IMR-90 (cell line): Measurements from ENCODE around the gene CELSR1. TPM values are rescaled to one million over a fixed set of nuclear protein-coding genes. Genes with fewer than 3 reads are reported as not detected.

Experiments used
- ATAC-seq: fragments of 200-7000 bp; cut with Tn5 transposase; 2 replicates; pipeline ENCODE4 v1.9.1; 2020; ENCODE audit warnings: low read depth, mild to moderate bottlenecking, moderate library complexity
- BruUV-seq: library from RNA; stranded (reverse); fragments of 400-500 nt; replicated peaks from 2 replicates; lab custom pipeline; 2021; lab: Mats Ljungman, UMichigan
- CTCF ChIA-PET: fragments of 300-600 bp; formaldehyde crosslinking; extraction: SDS; loops from one replicate; lab custom pipeline; 2021; ENCODE audit warnings: antibody characterized with exemption; lab: Yijun Ruan, JAX
- POLR2A ChIA-PET: fragments of 300-600 bp; sonication (Branson Sonifier 250); formaldehyde crosslinking; loops from one replicate; lab custom pipeline; 2022; ENCODE audit warnings: antibody characterized with exemption; ENCODE audit not compliant: unreplicated experiment; lab: Charles Lee
- DNase-seq: peaks from one replicate; pipeline ENCODE4 v3.0.0; 2013
- H2AFZ ChIP-seq: replicated peaks from 2 replicates; pipeline ENCODE3; 2013; ENCODE audit warnings: low read length, mild to moderate bottlenecking; ENCODE audit not compliant: poor library complexity
- H2AK5ac ChIP-seq: 2 replicates; pipeline ENCODE4 v1.6.1; 2013; ENCODE audit warnings: low read depth, low read length, inconsistent platforms
- H2AK9ac ChIP-seq: replicated peaks from 2 replicates; pipeline ENCODE3; 2013; ENCODE audit warnings: mild to moderate bottlenecking, low read depth, low read length, moderate library complexity; ENCODE audit not compliant: poor library complexity
- H2BK120ac ChIP-seq: 2 replicates; pipeline ENCODE4 v1.6.1; 2013; ENCODE audit warnings: low read depth, low read length, inconsistent platforms
- H2BK15ac ChIP-seq: 3 replicates; pipeline ENCODE4 v1.6.1; 2013; ENCODE audit warnings: low read depth, low read length, inconsistent platforms
- H2BK20ac ChIP-seq: 2 replicates; pipeline ENCODE4 v1.6.1; 2013; ENCODE audit warnings: low read depth, mild to moderate bottlenecking, inconsistent platforms, low read length, moderate library complexity
- H2BK5ac ChIP-seq: 2 replicates; pipeline ENCODE4 v1.6.1; 2013; ENCODE audit warnings: mild to moderate bottlenecking, low read depth, low read length, inconsistent platforms; ENCODE audit not compliant: poor library complexity, severe bottlenecking
- H3K14ac ChIP-seq: replicated peaks from 2 replicates; pipeline ENCODE4 v1.6.1; 2013; ENCODE audit warnings: low read depth, low read length, inconsistent platforms
- H3K18ac ChIP-seq: 2 replicates; pipeline ENCODE4 v1.6.1; 2013; ENCODE audit warnings: low read depth, low read length, control low read depth
- H3K23ac ChIP-seq: 2 replicates; pipeline ENCODE4 v1.6.1; 2013; ENCODE audit warnings: low read depth, low read length, inconsistent platforms
- H3K27ac ChIP-seq: 2 replicates; pipeline ENCODE4 v1.5.1; 2013; ENCODE audit warnings: mild to moderate bottlenecking, control low read depth, low read length; ENCODE audit not compliant: insufficient read depth
- H3K27me3 ChIP-seq: 2 replicates; pipeline ENCODE4 v1.6.1; 2013; ENCODE audit warnings: low read length; ENCODE audit not compliant: control insufficient read depth, insufficient read depth
- H3K36me3 ChIP-seq: 2 replicates; pipeline ENCODE4 v1.6.1; 2013; ENCODE audit warnings: low read length, mixed read lengths; ENCODE audit not compliant: control insufficient read depth, insufficient read depth
- H3K4ac ChIP-seq: 2 replicates; pipeline ENCODE4 v1.6.1; 2013; ENCODE audit warnings: low read depth, low read length, inconsistent platforms
- H3K4me1 ChIP-seq: 2 replicates; pipeline ENCODE4 v1.6.1; 2013; ENCODE audit warnings: low read length, mixed read lengths; ENCODE audit not compliant: control insufficient read depth, insufficient read depth
- H3K4me2 ChIP-seq: 2 replicates; pipeline ENCODE4 v1.6.1; 2013; ENCODE audit warnings: low read depth, mild to moderate bottlenecking, control low read depth, low read length, moderate library complexity
- H3K4me3 ChIP-seq: 2 replicates; pipeline ENCODE4 v1.5.1; 2013; ENCODE audit warnings: low read depth, mild to moderate bottlenecking, control low read depth, low read length, moderate library complexity; ENCODE audit not compliant: insufficient read depth
- H3K56ac ChIP-seq: 2 replicates; pipeline ENCODE4 v1.6.1; 2013; ENCODE audit warnings: low read length, inconsistent platforms; ENCODE audit not compliant: insufficient read depth; ENCODE audit errors: extremely low read depth
- H3K79me1 ChIP-seq, 2 experiments: 2 replicates each; pipeline ENCODE4 v1.6.1; 2013; ENCODE audit warnings: low read length in 2 of 2, inconsistent platforms in 1 of 2, low read depth in 1 of 2
- H3K9ac ChIP-seq: 2 replicates; pipeline ENCODE4 v1.6.1; 2013; ENCODE audit warnings: low read depth, low read length, control low read depth
- H3K9me1 ChIP-seq: 2 replicates; pipeline ENCODE4 v1.6.1; 2013; ENCODE audit warnings: low read length, inconsistent platforms; ENCODE audit not compliant: insufficient read depth
- H3K9me3 ChIP-seq: 2 replicates; pipeline ENCODE4 v1.6.1; 2013; ENCODE audit warnings: low read length; ENCODE audit not compliant: control insufficient read depth, insufficient read depth
- H4K20me1 ChIP-seq: 2 replicates; pipeline ENCODE4 v1.6.1; 2013; ENCODE audit warnings: low read length, inconsistent platforms; ENCODE audit not compliant: insufficient read depth
- H4K5ac ChIP-seq: 2 replicates; pipeline ENCODE4 v1.6.1; 2013; ENCODE audit warnings: mild to moderate bottlenecking, low read depth, low read length, control low read depth
- H4K8ac ChIP-seq, 2 experiments: 2 replicates each; pipeline ENCODE4 v1.6.1; 2013; ENCODE audit warnings: low read depth in 2 of 2, low read length in 2 of 2, control low read depth in 1 of 2, inconsistent platforms in 1 of 2
- H4K91ac ChIP-seq: 2 replicates; pipeline ENCODE4 v1.6.1; 2013; ENCODE audit warnings: low read depth, low read length, inconsistent platforms; ENCODE audit not compliant: insufficient read depth
- BHLHE40 ChIP-seq: fragments of 150-350 bp; IDR thresholded peaks from 2 replicates; pipeline ENCODE4 v1.6.1; 2016; ENCODE audit warnings: mild to moderate bottlenecking, low read depth, low read length
- FOS ChIP-seq: fragments of 150-350 bp; IDR thresholded peaks from 2 replicates; pipeline ENCODE4 v1.6.1; 2016; ENCODE audit warnings: low read depth, low read length
- MXI1 ChIP-seq: IDR thresholded peaks from 2 replicates; pipeline ENCODE4 v1.6.1; 2012; ENCODE audit warnings: low read depth, mild to moderate bottlenecking, low read length, moderate library complexity, borderline replicate concordance
- NFE2L2 ChIP-seq: fragments of 150-350 bp; IDR thresholded peaks from 2 replicates; pipeline ENCODE4 v1.6.1; 2016; ENCODE audit warnings: low read depth, mild to moderate bottlenecking, low read length
- SMC3 ChIP-seq: fragments of 150-350 bp; IDR thresholded peaks from 2 replicates; pipeline ENCODE4 v1.6.1; 2016; ENCODE audit warnings: low read depth, mild to moderate bottlenecking, antibody characterized with exemption, low read length, moderate library complexity
- WGBS, 2 experiments: methylation state at CpG; one replicate each; pipeline versions ENCODE4 v1.1.5 to v1.1.7; 2013; ENCODE audit warnings: missing lambda C conversion rate in 2 of 2; ENCODE audit not compliant: insufficient read length in 1 of 2; ENCODE audit errors: extremely low coverage in 2 of 2; 5-methylcytosine and 5-hydroxymethylcytosine counted together
- dilution Hi-C: fragments of 300-500 bp; cut with HindIII; formaldehyde crosslinking; loops from one replicate; pipeline ENCODE4 v1.14.3; 2018; ENCODE audit warnings: low sequenced_read_pairs; ENCODE audit not compliant: unreplicated experiment
- in situ Hi-C: fragments of 300-500 bp; cut with MboI; formaldehyde crosslinking; loops from 3 replicates; pipeline ENCODE4 v1.14.3; 2019; ENCODE audit warnings: low sequenced_read_pairs, inconsistent platforms, mixed read lengths
- intact Hi-C: fragments of 100-400 bp; cut with micrococcal nuclease; formaldehyde crosslinking; loops from 2 replicates; pipeline ENCODE4 v1.10.0; 2022
- polyA plus RNA-seq, 3 experiments: library from polyadenylated mRNA; depleted of rRNA; stranded (reverse); fragments of >200 nt; gene quantifications; 2 replicates each; pipeline ENCODE4 v1.2.3, GENCODE V29; 2012; ENCODE audit warnings: low replicate concordance in 1 of 3
- total RNA-seq: library from RNA; depleted of rRNA; stranded (reverse); fragments of >200 nt; gene quantifications from 2 replicates; pipeline ENCODE4 v1.2.3, GENCODE V29; 2012

CELSR1 gene
- total and polyA plus RNA-seq, 2 of the 4 experiments (the other 2 are of a cell fraction): 0.36 to 0.82 TPM

- Histone ChIP-seq H3K36me3 (no peaks in the 10 kb centered on the region), H3K9me3 (no peaks in the 10 kb centered on the region), H3K56ac (no peak overlapping the region), H3K4me2 (no peak overlapping the region), H3K4me3 (no peak overlapping the region), H3K14ac (no peak overlapping the region), H3K79me1 (no peaks in the 10 kb centered on the region), H3K27me3 (peaks cover 8% of the 10 kb centered on the region), H2BK20ac (no peak overlapping the region), H2BK120ac (no peak overlapping the region), H4K20me1 (no peaks in the 10 kb centered on the region), H3K23ac (no peak overlapping the region), H4K91ac (no peak overlapping the region), H3K4ac (no peak overlapping the region), H3K9ac (no peak overlapping the region), H3K27ac (no peak overlapping the region), H3K4me1 (no peaks in the 10 kb centered on the region), H2AK9ac (no peak overlapping the region), H2AFZ (no peak overlapping the region), H2BK15ac (no peak overlapping the region), H4K5ac (no peak overlapping the region), H3K9me1 (no peaks in the 10 kb centered on the region), H4K8ac (no peak overlapping the region), H2AK5ac (no peak overlapping the region), H3K18ac (no peak overlapping the region), H2BK5ac (no peak overlapping the region)
- dilution Hi-C loops: no loop called here
- intact Hi-C loops: no loop called here
- in situ Hi-C loops: no loop called here
- 34% methylated on average over 4 of the region's 11 CpGs; no CpG with 5 or more reads in 1 of the 2 experiments for WGBS, 2 experiments
- ATAC-seq (0 out of 2 replicates have a peak, but pooled peaks have one; percentile 27), DNase-seq (peak; percentile 19)
- ChIA-PET CTCF (interaction anchor here (0.7 kb wide), 1 partner anchor 267 kb away, joined by 3 read pairs; no protein-coding TSS in a partner anchor), POLR2A (no interaction called here)
- TF ChIP-seq BHLHE40 (no peak), NFE2L2 (no peak), MXI1 (no peak), FOS (no peak), SMC3 (no peak)
- no TSS peak for BruUV-seq
Observed at GRCh38 chr22:46491946-46492345, 45.5 kb downstream of the CELSR1 start.
